ENCODE measurements around the gene NEGR1.

The NEGR1 gene

DNA sequence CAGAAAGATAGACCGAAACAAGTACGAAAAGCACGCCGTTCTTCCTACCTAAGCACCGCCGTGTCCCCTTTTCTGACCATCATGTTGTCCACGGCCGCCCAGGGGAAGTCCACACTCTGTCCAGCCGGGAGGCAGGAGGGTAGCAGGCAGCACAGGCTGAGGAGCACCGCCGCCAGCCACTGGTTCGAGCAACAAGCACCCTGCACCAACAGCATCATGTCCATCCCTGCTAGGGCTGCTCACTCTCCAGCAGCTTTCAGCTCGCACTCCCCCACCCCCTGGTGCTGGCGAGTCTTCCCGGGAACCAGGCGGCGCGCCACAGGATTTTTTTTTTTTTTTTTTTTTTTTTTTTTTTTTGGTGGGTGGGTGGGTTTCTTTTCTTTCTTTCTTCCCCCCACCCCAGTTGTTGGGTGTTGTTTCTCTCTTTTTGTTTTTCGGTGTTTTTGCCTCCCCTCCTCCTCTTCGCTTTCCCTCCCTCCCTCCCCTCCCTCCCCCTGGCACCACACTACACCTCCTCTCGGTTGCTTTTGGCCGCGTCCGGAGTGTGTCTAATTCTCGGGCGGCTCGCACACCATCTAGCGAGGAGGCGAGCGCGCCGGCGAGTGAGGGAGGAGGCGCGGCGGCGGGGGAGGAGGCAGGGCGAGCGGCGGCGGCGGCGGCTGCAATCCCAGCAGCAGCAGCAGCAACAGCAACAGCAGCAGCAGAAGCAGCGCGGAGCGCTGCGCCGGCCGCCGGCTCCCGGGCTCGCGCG is at the start of gene NEGR1:
Gene NEGR1 (minus strand): TSS at position 269 of the 751 bp plus-strand sequence.
- in situ Hi-C loops (cut with HindIII; ENCODE audit: low sequenced_read_pairs) = no loop called here

- in situ Hi-C loops (cut with HindIII; ENCODE audit: low sequenced_read_pairs) = no loop called here
Observed at GRCh38 chr1:72326494-72326893, 44.2 kb upstream of the NEGR1 start.

GRCh38 chr1:72324451-72324850 is 42.1 kb upstream of the NEGR1 start:
- in situ Hi-C loops (cut with HindIII; ENCODE audit: low sequenced_read_pairs) = no loop called here

DNA sequence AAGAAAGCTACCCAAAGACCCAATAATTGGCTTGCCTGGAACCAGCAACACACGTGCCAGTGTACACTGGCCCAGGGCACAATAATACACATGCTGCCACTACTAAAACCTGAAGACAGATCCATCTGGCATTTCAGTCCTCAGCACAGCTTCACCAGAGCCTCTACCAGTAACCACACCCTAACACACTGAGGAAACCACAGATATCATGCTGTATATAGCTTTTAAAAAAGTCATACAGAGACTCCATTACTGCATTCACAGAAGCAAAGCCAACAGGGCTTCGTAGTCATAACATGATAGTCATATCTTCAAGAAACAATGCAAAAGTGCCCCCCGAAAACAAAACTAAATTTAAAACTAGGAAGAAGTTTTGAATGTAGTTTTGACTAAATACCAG is 40.6 kb upstream of the NEGR1 start:
- in situ Hi-C loops (cut with HindIII; ENCODE audit: low sequenced_read_pairs) = no loop called here

GRCh38 chr1:72296501-72296900 is 14.2 kb upstream of the NEGR1 start:
- in situ Hi-C loops (cut with HindIII; ENCODE audit: low sequenced_read_pairs) = no loop called here

DNA sequence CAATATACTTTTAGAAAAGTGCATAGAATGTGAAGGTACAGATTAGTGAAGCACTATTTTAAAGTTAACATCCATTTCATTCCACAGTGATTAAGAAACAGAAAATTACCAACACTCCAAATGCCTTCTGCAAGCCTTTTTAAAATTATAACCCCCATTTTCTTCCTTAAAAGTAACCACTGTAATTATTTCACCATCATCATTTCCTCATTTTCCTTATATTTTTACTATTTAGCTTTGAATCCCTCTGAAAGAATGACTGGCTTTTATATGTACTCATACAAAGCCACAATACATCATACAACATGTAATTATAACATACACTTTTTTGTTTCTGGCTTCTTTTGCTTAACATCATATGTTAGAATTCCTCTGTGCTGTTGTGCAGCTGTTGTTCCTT is 6.5 kb upstream of the NEGR1 start:
- in situ Hi-C loops (cut with HindIII; ENCODE audit: low sequenced_read_pairs) = loop anchor here (5.0 kb wide), 1 partner anchor 37 kb away; no protein-coding TSS in a partner anchor

DNA sequence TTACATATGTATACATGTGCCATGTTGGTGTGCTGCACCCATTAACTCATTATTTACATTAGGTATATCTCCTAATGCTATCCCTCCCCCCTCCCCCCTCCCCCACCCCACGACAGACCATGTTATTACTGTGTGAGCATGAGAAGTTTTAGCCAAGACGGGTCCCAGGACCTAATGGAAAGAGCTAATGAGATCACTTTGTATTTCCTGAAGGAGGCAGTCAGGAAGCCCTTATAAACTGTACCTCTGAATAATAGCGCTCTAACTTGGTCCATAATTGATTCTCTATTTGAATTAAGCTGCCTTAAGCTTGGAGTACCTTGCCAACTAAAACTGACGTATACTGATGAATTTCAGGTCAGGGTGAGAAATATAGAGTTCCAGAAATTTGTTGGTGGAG is 4.1 kb upstream of the NEGR1 start:
- in situ Hi-C loops (cut with HindIII; ENCODE audit: low sequenced_read_pairs) = loop anchor here (5.0 kb wide), 1 partner anchor 34 kb away; no protein-coding TSS in a partner anchor

DNA sequence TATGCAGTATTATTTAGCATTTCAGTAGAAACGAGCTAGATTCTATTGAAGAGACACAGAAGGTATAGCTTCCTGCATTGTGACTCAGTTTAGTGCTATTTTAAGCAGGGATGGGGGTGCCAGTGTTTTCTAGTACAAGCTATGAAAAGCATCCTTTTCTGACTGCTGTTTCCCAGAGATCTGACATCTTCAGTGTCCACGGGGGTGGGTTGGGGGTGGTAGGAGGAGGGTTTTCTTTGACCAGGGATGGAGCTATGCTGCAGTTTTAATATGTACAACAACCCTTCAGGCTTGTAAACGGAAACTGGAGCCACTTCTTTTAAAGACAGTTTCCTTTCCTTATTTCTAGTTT is 2.7 kb upstream of the NEGR1 start:
- in situ Hi-C loops (cut with HindIII; ENCODE audit: low sequenced_read_pairs) = loop anchor here (5.0 kb wide), 1 partner anchor 33 kb away; no protein-coding TSS in a partner anchor

- in situ Hi-C loops (cut with HindIII; ENCODE audit: low sequenced_read_pairs) = loop anchor here (5.0 kb wide), 1 partner anchor 32 kb away; no protein-coding TSS in a partner anchor
Observed at GRCh38 chr1:72284348-72285073, 2.2 kb upstream of the NEGR1 start.

GRCh38 chr1:72284084-72284347 is 1.7 kb upstream of the NEGR1 start:
- in situ Hi-C loops (cut with HindIII; ENCODE audit: low sequenced_read_pairs) = no loop called here

DNA sequence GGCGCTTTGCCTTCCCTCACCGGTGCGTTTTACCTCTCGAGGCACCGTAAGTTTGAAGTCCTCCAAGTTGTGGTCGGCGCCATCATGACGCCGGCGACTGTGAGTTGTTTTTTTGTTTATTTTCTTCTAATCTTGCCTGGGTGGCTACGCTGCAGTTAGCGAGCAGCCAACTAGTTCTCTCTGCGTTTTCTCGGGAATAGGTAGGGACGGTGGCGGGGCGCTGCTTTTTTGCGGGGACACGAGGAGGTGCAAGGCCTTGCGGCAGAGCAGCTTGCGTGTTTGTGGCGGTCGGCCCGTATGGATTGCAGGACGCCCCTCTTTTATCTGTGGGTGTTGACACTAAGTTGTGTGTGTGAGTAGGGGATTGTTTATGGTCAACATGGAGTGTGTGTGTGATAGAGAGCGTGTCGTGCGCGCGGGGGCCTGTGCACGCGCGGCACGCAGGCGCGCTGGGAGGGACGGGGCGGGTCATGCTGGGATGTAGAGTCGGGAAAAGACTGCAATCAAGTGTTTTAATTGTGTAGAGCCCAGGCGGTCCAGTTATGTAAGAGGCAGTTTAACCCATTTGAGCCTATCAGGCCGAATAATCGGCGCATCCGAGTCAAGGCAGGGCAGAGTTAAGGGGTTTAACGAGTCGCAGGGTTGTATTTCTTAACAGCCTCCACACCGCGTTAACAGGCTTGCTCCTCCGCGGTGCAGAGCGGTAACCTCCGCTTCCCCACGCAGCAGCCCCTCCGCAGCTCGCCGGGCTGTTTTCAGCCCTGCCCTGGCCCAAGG is 1.2 kb upstream of the NEGR1 start:
- in situ Hi-C loops (cut with HindIII; ENCODE audit: low sequenced_read_pairs) = no loop called here

DNA sequence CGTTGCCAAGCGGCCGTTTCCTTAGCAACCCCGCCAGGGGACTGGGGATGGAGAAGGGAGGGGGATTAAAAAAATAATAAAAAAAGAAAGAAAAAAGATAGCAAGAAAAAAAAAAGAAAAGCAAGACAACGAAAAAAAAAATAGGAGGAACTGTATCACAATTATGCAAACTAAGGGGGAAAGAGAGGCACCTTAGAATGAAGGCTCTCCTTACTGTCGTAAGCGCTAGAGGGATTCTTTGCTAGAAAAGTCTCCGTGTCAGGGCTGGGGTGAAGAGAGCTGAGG is 625 bp upstream of the NEGR1 start:
- in situ Hi-C loops (cut with HindIII; ENCODE audit: low sequenced_read_pairs) = no loop called here

GRCh38 chr1:72281637-72282270 is 585 bp downstream of the NEGR1 start:
- in situ Hi-C loops (cut with HindIII; ENCODE audit: low sequenced_read_pairs) = no loop called here

DNA sequence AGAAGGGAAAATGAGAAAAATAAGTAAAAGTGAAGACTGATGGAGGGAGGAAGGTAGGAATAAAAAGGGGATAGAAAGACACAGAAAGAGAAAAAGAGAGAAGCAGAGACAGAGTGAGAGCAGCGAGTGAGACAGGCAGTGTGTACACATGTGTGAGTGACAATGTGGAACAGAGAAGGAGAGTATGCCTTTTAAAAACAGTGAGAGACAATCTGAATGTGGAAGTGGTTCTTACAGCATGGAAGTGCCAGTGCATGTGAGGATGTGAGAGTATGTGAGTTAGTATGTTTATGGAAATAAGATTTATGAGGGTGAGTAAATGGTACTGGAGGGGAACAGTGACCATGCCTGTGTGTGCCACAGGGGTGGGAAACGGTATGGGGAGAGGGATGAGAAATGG is 1.2 kb downstream of the NEGR1 start:
- in situ Hi-C loops (cut with HindIII; ENCODE audit: low sequenced_read_pairs) = no loop called here

GRCh38 chr1:72280711-72281110 is 1.6 kb downstream of the NEGR1 start:
- in situ Hi-C loops (cut with HindIII; ENCODE audit: low sequenced_read_pairs) = no loop called here

DNA sequence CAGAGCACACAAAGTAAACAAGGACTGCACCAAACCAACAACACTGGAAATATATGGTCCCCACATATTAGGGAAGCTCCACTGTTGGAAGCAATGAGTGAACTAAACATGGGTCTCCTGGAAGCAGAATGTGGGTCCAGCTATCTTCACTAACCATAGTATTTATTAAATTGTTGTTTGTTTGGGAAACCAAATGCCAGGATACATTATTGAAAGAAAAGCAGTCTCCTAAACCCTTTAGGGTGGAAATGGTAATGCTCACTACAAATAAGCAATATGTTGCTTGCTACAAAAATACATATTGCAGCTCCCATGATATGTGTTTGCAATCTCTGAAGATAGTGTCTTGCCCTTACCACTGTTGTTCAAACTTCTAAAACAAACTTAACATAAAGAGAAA is 2.2 kb downstream of the NEGR1 start:
- in situ Hi-C loops (cut with HindIII; ENCODE audit: low sequenced_read_pairs) = no loop called here

- in situ Hi-C loops (cut with HindIII; ENCODE audit: low sequenced_read_pairs) = no loop called here
Observed at GRCh38 chr1:72278461-72278860, 3.9 kb downstream of the NEGR1 start.

DNA sequence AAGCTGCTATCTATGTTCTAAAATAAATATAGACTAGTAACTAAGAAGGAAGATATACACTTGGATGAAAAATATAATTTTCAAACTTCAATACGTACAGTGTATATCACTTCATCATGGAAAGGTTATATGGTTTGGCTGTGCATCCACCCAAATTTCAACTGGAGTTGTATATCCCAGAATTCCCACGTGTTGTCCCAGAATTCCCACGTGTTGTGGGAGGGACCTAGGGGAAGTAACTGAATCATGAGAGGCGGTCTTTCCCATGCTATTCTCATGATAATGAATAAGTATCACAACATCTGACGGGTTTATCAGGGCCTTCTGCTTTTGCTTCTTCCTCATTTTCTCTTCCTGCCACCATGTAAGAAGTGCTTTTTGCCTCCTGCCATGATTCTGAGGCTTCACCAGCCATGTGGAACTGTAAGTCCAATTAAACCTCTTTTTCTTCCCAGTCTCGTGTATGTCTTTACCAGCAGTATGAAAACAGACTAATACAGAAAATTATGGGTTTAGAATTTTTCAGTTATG is 10.7 kb downstream of the NEGR1 start:
- in situ Hi-C loops (cut with HindIII; ENCODE audit: low sequenced_read_pairs) = no loop called here

GRCh38 chr1:72262735-72263134 is 19.6 kb downstream of the NEGR1 start:
- in situ Hi-C loops (cut with HindIII; ENCODE audit: low sequenced_read_pairs) = no loop called here

DNA sequence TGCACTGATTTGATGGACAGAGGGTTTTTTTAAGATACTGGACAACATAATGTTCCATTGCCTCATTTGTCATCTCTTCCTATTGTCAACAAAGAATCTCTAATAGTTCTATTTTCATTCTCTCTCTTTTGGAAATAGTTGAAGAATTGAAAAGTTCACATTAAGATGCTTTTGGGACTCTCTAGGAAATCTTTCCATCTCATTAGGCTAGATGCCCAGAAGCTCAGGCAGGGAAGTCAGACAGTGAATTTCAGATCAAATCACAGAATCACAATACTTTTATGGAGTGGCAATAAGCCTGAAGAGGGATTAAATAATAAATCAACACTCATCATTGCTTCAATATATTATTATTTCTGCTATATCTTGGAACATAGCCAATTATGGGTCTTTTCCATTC is 29.2 kb downstream of the NEGR1 start:
- in situ Hi-C loops (cut with HindIII; ENCODE audit: low sequenced_read_pairs) = loop anchor here (5.0 kb wide), 1 partner anchor 34 kb away; no protein-coding TSS in a partner anchor

DNA sequence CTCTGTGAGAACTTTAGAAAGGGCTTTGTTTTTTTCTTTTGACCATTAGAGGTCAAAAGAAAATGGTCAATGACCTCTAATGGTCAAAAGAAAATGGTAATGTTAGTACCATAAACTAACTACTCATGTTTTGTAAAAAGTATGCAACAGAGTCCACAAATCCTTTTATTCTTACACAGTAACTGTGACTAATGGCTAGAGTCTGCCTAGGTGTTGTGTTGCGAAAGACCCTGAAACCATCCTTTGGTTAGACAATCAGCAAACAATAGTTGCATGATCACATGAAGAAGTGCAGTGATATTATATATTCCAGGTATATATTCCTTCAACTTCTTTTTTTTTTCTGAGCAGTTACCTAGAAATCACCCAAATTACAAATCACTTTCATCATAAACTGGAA is 40.9 kb downstream of the NEGR1 start:
- in situ Hi-C loops (cut with HindIII; ENCODE audit: low sequenced_read_pairs) = no loop called here
